SU-DHL-6 (cell line): ENCODE data around the gene IST1.

Experiments
- H2AFZ ChIP-seq: fragments of 200-600 bp; sonication (generic); 2 replicates; pipeline ENCODE4 v1.6.1; 2014; ENCODE audit warnings: low read depth, mild to moderate bottlenecking, moderate library complexity, mixed read lengths, antibody characterized with exemption, low read length; ENCODE audit not compliant: severe bottlenecking
- H3F3A ChIP-seq: fragments of 200-600 bp; shearing (Covaris generic); 2 replicates; pipeline ENCODE4 v1.6.0; 2016; ENCODE audit warnings: antibody characterized with exemption, mild to moderate bottlenecking; ENCODE audit not compliant: insufficient read depth
- H3K27ac ChIP-seq: fragments of 200-600 bp; sonication (generic); 2 replicates; pipeline ENCODE4 v1.5.1; 2016; ENCODE audit warnings: low read depth, mild to moderate bottlenecking, low read length, moderate library complexity, mixed read lengths
- H3K27me3 ChIP-seq: fragments of 200-600 bp; sonication (generic), shearing (Covaris generic); 2 replicates; pipeline ENCODE4 v1.6.0; 2014; ENCODE audit warnings: mild to moderate bottlenecking, low read length
- H3K36me3 ChIP-seq: fragments of 200-600 bp; sonication (generic); 2 replicates; pipeline ENCODE4 v1.6.1; 2014; ENCODE audit warnings: mild to moderate bottlenecking, low read length, mixed read lengths
- H3K4me2 ChIP-seq: fragments of 300-600, 200-600 bp; shearing (Covaris generic), sonication (generic); 2 replicates; pipeline ENCODE4 v1.6.0; 2014; ENCODE audit warnings: low read length, low read depth, mild to moderate bottlenecking; ENCODE audit not compliant: poor library complexity, severe bottlenecking
- H3K4me3 ChIP-seq: fragments of 200-600 bp; sonication (generic); 2 replicates; pipeline ENCODE4 v1.5.1; 2014; ENCODE audit warnings: antibody characterized with exemption, low read length, mild to moderate bottlenecking, mixed read lengths; ENCODE audit not compliant: insufficient read depth, poor library complexity, severe bottlenecking
- H3K79me2 ChIP-seq: fragments of 200-600 bp; sonication (generic); 2 replicates; pipeline ENCODE4 v1.6.1; 2014; ENCODE audit warnings: mild to moderate bottlenecking, low read length, moderate library complexity; ENCODE audit not compliant: insufficient read depth
- H3K9ac ChIP-seq: fragments of 200-600 bp; sonication (generic); 2 replicates; pipeline ENCODE4 v1.7.0; 2014; ENCODE audit warnings: mild to moderate bottlenecking, low read length
- H3K9me2 ChIP-seq: fragments of 200-600 bp; sonication (generic); replicated peaks from 2 replicates; pipeline ENCODE4 v1.6.1; 2014; ENCODE audit warnings: low read length; ENCODE audit not compliant: insufficient read depth
- H3K9me3 ChIP-seq: fragments of 200-600 bp; sonication (generic); 2 replicates; pipeline ENCODE4 v1.6.1; 2014; ENCODE audit warnings: low read length, mixed read lengths; ENCODE audit not compliant: insufficient read depth
- H4K20me1 ChIP-seq: fragments of 200-600 bp; sonication (generic); 2 replicates; pipeline ENCODE4 v1.6.1; 2014; ENCODE audit warnings: low read depth, mild to moderate bottlenecking, antibody characterized with exemption, low read length, moderate library complexity, mixed read lengths
- EZH2phosphoT487 ChIP-seq: fragments of 200-600 bp; sonication (generic), shearing (Covaris generic); conservative IDR thresholded peaks from 2 replicates; pipeline ENCODE4 v1.6.1; 2018; ENCODE audit warnings: mild to moderate bottlenecking, antibody characterized with exemption, low read length, moderate library complexity, mixed read lengths
- TF ChIP-seq, protein P1 (sequence below): fragments of 200-600 bp; sonication (generic); IDR thresholded peaks from one replicate; pipeline ENCODE4 v1.5.1; 2017; ENCODE audit warnings: antibody characterized with exemption, mild to moderate bottlenecking, low read length, moderate library complexity; ENCODE audit not compliant: insufficient read depth, poor library complexity, severe bottlenecking

The IST1 gene

DNA sequence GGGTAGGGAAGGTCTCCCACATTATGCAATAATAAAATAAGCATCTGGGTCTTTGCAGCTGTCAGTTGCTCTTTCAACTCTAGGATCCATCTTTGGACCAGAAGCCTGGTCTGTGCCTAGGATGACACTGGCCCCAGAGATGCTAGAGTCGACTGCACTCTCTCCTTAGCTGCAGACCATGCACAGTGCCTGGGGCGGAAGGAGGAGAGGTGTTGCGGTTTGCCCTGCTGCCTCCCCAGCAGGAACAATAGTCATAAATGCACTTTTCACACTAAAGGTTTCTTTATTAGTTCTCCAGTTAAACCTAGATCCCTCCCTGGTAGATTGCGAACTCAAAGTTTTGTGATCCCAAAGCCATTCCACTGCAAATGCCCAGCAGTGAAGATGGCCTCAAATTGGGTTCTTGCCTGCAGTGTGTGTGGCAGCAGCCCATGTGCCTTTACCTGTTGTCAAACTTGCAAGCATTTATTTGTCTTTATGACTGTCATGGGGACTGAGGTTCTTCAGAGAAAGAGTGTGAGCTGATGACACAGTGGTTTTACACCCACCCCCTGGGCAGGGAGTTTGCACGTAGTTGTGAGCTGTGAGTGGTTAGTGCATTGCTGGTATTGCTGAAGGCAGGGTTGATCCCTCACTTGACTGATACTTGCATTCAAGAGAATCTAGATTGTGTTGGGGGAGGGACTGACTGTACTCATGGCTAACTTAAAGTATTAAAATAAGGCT lies 39.2 kb upstream of the IST1 start:
- Histone ChIP-seq H3K9me2 (no peaks in the 10 kb centered on the region), H3K27ac (no peak overlapping the region), H3K9me3 (no peaks in the 10 kb centered on the region), H4K20me1 (no peaks in the 10 kb centered on the region), H3K27me3 (no peaks in the 10 kb centered on the region), H3K36me3 (peaks cover 2% of the 10 kb centered on the region; the same call in 1 of the 2 replicates), H3K4me2 (no peak overlapping the region), H2AFZ (no peak overlapping the region), H3K79me2 (no peaks in the 10 kb centered on the region), H3K4me3 (no peak overlapping the region), H3F3A (0 out of 2 replicates have a peak, but pooled peaks cover 3% of the 10 kb centered on the region), H3K9ac (no peak overlapping the region)
- TF ChIP-seq, protein P1, sequence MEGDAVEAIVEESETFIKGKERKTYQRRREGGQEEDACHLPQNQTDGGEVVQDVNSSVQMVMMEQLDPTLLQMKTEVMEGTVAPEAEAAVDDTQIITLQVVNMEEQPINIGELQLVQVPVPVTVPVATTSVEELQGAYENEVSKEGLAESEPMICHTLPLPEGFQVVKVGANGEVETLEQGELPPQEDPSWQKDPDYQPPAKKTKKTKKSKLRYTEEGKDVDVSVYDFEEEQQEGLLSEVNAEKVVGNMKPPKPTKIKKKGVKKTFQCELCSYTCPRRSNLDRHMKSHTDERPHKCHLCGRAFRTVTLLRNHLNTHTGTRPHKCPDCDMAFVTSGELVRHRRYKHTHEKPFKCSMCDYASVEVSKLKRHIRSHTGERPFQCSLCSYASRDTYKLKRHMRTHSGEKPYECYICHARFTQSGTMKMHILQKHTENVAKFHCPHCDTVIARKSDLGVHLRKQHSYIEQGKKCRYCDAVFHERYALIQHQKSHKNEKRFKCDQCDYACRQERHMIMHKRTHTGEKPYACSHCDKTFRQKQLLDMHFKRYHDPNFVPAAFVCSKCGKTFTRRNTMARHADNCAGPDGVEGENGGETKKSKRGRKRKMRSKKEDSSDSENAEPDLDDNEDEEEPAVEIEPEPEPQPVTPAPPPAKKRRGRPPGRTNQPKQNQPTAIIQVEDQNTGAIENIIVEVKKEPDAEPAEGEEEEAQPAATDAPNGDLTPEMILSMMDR = no peak
- TF ChIP-seq EZH2phosphoT487 = no peak

DNA sequence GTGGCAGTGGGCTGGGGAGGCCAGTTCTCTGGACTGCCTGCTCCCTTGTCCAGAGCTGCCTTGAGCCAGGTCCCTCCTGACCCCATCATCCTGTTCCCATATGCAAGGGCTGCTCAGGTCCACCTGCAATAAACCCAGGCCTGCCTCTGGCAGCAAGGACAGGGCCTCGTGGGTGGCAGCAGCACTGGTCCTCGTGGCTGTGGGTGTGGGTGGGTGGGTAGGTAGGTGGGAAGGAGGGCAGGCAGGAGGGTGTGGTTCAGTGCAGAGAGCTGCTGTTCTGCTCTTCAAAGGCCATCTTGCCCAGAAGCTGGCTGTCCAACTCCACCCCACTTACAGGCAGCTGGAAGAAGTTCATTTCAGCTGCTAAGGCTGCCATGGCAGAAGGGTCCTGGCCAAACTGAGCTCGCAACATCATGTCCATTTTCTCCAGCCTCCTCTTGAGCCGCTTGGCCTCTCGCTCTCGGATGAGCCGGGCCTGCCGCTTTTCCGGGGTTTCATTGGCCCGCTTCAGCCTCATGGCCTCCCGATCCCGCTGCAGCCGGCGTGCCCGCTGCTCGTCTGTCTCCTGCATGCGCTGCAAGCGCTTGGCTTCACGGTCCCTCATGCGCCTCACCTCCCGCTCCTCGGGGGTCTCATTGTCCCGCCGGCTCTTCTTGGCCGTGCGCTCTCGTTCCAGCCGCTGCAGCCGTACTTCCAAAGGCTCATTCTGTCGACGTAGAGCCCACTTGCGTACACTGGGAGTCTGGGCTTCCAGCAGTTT lies 35.4 kb upstream of the IST1 start:
- Histone ChIP-seq H3K79me2 (no peaks in the 10 kb centered on the region), H3F3A (0 out of 2 replicates have a peak, but pooled peaks cover 3% of the 10 kb centered on the region), H3K4me2 (no peak overlapping the region), H4K20me1 (no peaks in the 10 kb centered on the region), H3K4me3 (no peak overlapping the region), H3K36me3 (peaks cover 2% of the 10 kb centered on the region; the same call in 1 of the 2 replicates), H3K27me3 (no peaks in the 10 kb centered on the region), H3K9me3 (no peaks in the 10 kb centered on the region), H3K9me2 (no peaks in the 10 kb centered on the region), H3K9ac (no peak overlapping the region), H2AFZ (no peak overlapping the region), H3K27ac (no peak overlapping the region)
- TF ChIP-seq, protein P1 = no peak
- no peak for TF ChIP-seq EZH2phosphoT487

DNA sequence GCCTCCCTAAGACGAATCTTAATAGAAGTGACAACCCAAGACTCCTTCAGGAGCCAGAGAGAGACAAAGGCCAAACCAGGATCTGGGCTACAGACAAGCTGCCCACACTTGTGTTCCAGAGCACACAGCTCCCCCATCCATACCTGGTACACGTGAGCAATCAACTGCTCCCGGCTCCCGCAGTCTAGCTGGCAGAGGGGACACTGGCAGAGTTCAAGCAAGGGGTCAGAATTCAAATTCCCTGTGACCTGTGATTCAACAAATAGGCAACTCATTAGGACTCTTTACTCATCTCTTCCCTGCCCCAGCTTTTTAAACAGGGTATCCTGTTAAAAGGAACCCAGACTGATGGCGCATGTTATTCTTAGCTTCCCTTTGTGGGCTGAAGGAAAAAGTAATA lies 31.3 kb upstream of the IST1 start:
- no peaks in the 10 kb centered on the region for H3K9me2 ChIP-seq
- H3K36me3 ChIP-seq = peaks cover 3% of the 10 kb centered on the region; the same call in 1 of the 2 replicates
- H3K4me2 ChIP-seq = no peak overlapping the region
- no peak overlapping the region for H3K27ac ChIP-seq
- no peaks in the 10 kb centered on the region for H3K9me3 ChIP-seq
- 0 out of 2 replicates have a peak, but pooled peaks cover 2% of the 10 kb centered on the region for H3F3A ChIP-seq
- no peak overlapping the region for H3K4me3 ChIP-seq
- H4K20me1 ChIP-seq = no peaks in the 10 kb centered on the region
- H3K9ac ChIP-seq = no peak overlapping the region
- H3K79me2 ChIP-seq = no peaks in the 10 kb centered on the region
- TF ChIP-seq EZH2phosphoT487 = no peak
- TF ChIP-seq, protein P1 = no peak
- H2AFZ ChIP-seq = no peak overlapping the region
- H3K27me3 ChIP-seq = no peaks in the 10 kb centered on the region
